ENCODE data around the gene ENDOV. TPM values are rescaled to one million over a fixed set of nuclear protein-coding genes. Genes with fewer than 3 reads are reported as not detected.

The ENDOV gene
- total RNA-seq, 1 donor from 2014 or later: 11.7 TPM

DNA sequence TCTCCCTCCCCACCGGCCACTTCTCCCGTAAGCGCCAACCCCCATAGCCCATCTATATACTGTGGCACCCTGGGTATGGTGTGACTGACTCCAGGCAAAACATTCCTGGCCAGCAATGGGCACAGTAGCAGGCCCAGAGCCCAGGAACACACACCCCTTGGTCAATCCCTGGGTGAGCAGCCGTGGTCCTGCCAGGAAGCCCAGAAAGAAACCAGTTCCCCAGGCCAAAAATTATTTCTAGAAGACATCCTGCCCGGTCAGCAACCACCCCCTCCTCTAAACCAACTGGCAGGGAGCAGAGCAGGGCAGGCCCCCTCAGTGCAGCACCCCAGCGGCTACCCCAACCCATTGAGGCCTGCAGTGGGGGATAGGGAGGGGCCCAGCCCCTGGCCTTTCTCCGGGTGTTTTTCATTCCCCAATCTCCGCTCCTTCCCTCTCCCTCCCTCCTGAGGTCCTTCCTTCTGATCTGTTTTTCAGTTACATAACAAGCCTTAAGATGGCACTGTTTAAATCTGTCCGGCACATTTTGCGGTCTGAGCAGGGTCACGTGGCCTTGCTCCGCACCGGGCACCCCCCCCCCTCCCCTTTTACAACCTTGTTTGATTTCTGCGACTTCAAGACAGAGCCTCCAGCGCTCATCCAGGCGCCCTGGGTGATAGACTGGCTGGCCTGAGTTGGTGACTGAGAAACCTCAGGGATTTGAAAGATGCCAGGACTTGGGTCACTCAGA is 59.4 kb downstream of the ENDOV start:
- ATAC-seq (ENCODE audit: poor library complexity) (no peak), DNase-seq (no peak)
- intact Hi-C loops (cut with DNase I): no loop called here

DNA sequence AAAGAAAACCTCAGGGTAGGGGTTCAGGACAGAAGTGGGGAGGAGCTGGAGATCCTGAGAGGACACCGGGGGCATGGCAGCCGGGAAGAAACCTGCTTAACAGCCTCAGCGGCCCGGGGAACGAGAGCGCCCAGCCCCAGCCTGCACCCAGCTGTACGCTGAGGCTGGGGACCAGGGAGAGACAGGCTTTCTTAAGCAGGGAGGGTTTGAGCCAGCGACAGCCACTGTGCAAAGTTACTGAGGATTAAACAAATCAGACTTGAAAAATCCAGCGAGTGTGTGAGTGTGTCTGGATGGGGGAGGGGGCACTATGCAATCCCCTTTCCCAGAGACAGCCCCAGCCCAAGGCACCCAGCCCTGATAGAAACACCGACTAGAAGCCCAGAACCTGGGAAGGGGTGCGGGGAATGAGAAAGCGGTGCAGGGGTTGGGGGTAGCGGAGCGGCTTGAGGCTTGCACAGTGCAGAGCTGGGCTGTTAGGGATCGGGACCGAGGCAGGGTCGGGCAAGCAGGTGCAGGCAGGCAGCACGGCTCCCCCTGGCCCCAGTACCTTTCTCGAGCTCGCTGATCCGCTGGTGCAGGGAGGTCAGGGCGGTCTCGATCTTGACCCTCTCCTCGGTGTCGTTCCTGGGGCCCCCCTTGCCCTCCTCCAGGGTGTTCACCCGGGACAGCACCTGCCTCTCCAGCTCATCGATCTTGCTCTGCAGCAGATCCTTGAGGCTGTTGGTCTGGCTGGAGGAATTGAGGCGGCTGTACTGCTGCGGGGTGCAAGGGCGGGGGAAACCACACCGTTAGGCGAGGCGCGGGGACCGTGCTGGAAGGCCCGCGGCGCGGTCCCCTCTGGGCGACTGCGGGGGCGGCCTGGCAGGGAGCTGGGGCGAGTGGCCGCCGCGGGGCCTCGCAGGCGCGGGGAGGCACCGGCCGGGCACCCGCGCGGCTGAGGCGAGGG is 60.3 kb downstream of the ENDOV start:
- no peak for ATAC-seq (ENCODE audit: poor library complexity)
- intact Hi-C loops (cut with DNase I): no loop called here
- DNase-seq: no peak

- DNase-seq (no peak), ATAC-seq (ENCODE audit: poor library complexity) (no peak)
- intact Hi-C loops (cut with DNase I): no loop called here
These were observed 61.2 kb downstream of the ENDOV start, which contains the start of gene NPTX1 for GRCh38 chr17:80475910-80476876. Gene NPTX1 (minus strand): TSS chr17:80476607. CDS start chr17:80476446, 161 bp downstream.

DNA sequence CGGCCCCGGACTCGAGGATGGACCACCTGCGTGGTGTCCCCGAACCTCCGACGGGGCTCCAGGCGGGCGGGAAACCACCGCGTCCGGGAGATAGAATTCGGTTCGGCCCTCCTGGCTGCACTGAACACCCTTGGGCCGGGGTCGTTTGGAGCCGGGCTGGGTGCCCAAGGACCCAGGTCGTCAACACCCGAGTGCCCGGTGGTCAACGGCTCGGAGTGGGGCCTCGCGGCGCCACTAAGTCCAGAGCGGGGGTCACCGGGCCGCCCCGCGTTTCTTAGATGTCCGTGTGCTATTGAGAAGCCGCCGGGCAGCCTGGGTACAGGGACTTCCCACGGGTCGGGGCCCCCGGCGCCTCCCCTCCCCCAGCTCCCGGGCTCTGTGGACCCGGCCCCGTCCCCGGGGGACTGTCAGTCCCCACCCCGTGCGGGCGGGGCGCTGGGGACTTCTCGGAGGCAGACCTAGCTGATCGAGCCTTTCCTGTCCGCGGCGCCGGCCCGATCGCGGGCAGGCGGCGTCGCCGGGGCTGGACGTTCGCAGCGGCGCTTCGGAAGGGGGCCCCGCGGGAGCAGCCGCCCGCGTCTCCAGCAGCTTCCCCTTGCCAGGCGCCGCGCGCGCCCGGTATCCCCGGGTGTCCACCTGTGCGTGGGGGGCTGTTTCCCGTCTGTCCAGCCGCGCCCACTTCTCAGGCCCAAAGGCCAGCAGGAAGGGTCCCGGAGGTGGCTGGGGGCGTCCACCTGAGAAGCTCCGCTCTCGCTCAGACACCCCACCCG is 62.1 kb downstream of the ENDOV start:
- intact Hi-C loops (cut with DNase I): no loop called here
- ATAC-seq (ENCODE audit: poor library complexity): no peak
- no peak for DNase-seq

DNA sequence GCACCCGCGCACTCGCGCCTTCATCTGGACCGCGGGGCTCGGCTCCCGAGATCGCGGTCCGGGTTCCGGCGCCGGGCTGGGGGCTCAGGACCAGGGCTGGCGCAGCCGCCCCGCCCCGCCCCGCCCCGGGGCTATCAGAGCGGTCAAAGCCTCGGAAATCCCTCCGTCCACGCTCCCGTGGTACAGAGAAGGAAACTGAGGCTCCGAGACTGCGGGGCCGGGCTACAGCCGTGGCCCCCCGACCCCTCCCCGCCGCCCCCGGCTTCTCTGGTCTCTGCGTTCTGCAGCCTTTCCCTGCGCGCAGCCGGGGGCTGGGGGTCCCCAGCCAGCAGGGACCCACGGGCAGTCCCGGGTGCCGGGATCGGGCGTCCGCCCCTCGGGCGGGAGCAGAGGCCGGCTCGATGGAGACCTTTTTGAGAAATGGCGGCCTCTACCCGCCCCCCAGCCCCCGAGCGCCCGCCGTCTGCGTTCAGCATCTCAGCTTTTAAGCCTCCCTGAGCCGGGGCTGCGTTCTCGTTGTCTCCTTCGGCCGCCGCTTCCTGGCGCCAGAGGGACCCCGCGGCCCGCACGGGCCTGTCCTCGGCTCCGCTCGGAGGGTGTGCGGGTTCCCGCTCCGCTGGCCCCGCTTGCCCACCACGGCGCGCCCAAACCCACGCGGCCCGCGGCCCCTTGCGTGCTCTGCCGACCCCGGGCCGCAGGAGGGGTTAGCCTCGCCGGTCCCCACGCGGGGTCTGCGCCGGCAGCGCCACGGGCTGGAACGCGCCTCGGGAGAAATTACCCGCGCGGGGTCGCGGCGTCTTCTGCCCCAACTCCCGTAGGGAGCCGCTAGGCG is 62.9 kb downstream of the ENDOV start:
- DNase-seq: no peak
- ATAC-seq (ENCODE audit: poor library complexity): peak; percentile 78
- intact Hi-C loops (cut with DNase I): no loop called here

GRCh38 chr17:80478487-80479245 is 63.7 kb downstream of the ENDOV start:
- DNase-seq: no peak
- ATAC-seq (ENCODE audit: poor library complexity): no peak
- intact Hi-C loops (cut with DNase I): no loop called here

DNA sequence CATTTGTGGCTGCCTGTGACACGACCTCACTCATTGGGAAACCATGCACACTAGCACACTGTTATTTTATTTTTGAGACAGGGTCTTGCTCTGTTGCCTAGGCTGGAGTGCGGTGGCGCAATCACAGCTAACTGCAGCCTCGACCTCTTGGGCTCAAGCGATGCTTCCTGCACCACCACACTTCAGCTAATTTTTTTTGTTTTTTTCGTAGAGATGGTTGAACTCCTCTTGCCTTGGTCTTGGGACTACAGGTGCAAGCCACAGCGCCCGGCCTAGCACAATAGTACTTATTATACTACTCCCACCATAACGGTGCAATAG is 64.2 kb downstream of the ENDOV start:
- ATAC-seq (ENCODE audit: poor library complexity) (no peak), DNase-seq (no peak)
- intact Hi-C loops (cut with DNase I): no loop called here

GRCh38 chr17:80480248-80480647 is 65.3 kb downstream of the ENDOV start:
- ATAC-seq (ENCODE audit: poor library complexity): no peak
- intact Hi-C loops (cut with DNase I): no loop called here

DNA sequence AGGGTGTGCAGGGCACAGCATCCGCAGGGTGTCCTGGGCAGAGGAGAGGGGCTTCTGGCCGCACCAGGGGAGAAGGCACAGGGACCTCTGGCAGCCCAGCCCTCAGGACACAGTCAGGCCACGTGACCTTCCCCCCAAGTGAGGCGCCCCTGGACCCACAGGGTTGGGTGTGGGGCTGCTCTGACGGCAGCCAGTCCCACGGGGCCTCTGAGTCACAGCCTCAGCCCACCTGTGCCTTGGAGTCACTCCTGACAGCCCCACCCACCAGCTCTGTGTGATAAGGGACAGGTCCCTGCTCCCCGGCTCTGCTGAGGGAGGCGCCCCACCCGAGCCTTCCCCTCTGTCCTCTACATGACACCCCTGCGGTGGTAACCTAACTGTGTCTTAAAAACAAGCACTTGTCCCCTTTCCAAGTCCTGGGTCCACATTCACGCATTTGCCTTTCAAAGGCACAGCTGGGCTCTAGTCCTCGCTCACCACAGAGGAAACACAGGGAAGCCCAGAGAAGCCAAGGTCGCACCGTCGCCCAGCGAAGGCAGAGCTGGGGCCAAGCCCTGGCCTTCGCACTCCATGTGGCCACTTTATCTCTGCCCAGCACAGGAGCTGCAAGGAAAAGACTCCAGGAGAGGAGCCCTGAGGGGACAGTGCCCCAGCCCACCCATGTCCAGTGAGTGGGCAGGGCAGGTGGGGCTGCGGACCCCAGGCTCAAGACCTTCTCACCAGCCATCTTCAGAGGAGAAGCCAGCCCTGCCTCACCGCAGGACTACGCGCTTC is 66.5 kb downstream of the ENDOV start:
- intact Hi-C loops (cut with DNase I): no loop called here
- ATAC-seq (ENCODE audit: poor library complexity) (no peak), DNase-seq (no peak)

More at GRCh38 chr17:80480248-80480647, 65.3 kb downstream of the ENDOV start:
- no peak for DNase-seq

GRCh38 chr17:80482058-80482318 is 67.0 kb downstream of the ENDOV start:
- DNase-seq: no peak
- no peak for ATAC-seq (ENCODE audit: poor library complexity)
- intact Hi-C loops (cut with DNase I): no loop called here

DNA sequence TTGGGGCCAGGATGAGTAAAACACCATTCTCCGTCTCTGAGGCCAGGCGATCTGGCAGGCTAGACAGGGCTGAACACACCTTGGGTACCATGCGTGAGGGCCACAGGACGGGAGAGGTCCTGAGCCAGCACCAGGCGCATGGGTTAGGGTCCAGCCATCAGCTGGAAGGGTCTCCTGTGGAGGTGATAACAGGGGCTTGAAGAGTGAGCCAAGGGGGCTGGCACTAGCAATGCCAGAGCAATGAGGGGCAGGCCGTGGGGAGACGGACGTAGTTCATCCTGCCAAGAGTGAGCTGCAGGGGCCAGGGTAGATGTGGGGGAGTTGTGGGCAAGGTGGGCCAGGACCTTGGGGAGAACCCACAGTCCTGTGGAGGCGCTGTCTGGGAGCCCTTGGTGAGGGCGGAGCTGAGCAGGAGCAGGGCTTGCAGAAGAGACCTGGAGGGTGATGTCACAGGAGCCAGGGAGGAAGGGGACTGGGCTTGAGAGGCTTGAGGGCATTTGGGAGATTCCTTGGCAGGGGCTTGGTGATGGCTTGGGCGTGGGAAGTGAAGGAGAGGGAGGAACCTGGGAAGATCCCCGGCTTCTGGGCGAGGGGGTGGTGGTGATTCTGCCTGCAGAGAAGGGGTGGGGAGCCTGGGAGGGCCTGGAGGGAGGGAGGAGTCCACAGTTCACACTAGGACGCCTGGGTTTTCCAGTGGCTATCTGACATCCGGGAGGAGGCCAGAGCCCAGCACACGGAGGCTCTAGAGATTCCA is 67.8 kb downstream of the ENDOV start:
- intact Hi-C loops (cut with DNase I): no loop called here
- DNase-seq (no peak), ATAC-seq (ENCODE audit: poor library complexity) (no peak)

DNA sequence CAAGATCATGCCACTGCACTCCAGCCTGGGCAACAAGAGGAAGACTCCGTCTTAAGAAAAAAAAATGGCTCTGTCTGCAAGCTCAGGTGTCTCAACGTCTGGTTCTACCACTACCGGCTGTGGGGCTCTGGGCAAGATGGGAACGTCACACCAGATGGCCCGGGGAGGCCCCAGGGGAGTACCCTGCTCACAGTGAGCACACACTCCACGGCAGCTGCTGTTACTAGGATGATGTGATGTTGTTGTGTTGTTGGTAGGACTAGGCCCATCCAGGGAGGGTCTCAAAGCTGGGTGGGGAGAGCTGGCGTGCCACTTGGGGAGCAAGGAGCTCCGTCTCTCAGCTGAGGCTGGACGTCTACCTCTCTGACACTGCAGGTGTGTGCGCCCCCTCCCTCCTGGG is 70.9 kb downstream of the ENDOV start:
- intact Hi-C loops (cut with DNase I): no loop called here
- DNase-seq (no peak), ATAC-seq (ENCODE audit: poor library complexity) (no peak)

- DNase-seq (peak; percentile 16), ATAC-seq (ENCODE audit: poor library complexity) (no peak)
These were observed 71.7 kb downstream of the ENDOV start for GRCh38 chr17:80486692-80487091.

GRCh38 chr17:80487511-80487910 is 72.5 kb downstream of the ENDOV start:
- ATAC-seq (ENCODE audit: poor library complexity) (no peak), DNase-seq (peak; percentile 1)
- intact Hi-C loops (cut with DNase I): no loop called here

More at GRCh38 chr17:80486692-80487091, 71.7 kb downstream of the ENDOV start:
- intact Hi-C loops (cut with DNase I): no loop called here

All from Right ventricle myocardium superior (tissue), 1 donor.